Stomach (tissue), 9 donors: Measurements from ENCODE around the gene OLIG2. TPM values are rescaled to one million over a fixed set of nuclear protein-coding genes. Genes with fewer than 3 reads are reported as not detected.

Experiments used
- DNase-seq, 2 donors: peaks; one replicate each; pipeline versions ENCODE4 v3.0.0 to v3.0.0-alpha.2; 2013 to 2019
- H3K27ac ChIP-seq, 5 donors: fragments of 200-600 bp in 4 of 5; sonication (generic) in 4 of 5; one replicate each; pipeline ENCODE4 v1.5.1; 2013 to 2019; ENCODE audit warnings: mild to moderate bottlenecking in 1 of 5, moderate library complexity in 1 of 5
- H3K27me3 ChIP-seq, 3 donors: fragments of 200-600 bp; sonication (generic); one replicate each; pipeline ENCODE4 v1.5.1; 2017 to 2019; ENCODE audit warnings: mixed run types in 1 of 3
- H3K36me3 ChIP-seq, 4 donors: fragments of 200-600 bp; sonication (generic); 1 replicate in 3 of 4; 2 replicates in 1 of 4; pipeline ENCODE4 v1.5.1; 2016 to 2019
- H3K4me1 ChIP-seq, 4 donors: fragments of 200-600 bp; sonication (generic); one replicate each; pipeline ENCODE4 v1.5.1; 2016 to 2019
- H3K4me3 ChIP-seq, 4 donors: fragments of 200-600 bp; sonication (generic) in 3 of 4; one replicate each; pipeline ENCODE4 v1.5.1; 2016 to 2019; ENCODE audit warnings: mild to moderate bottlenecking in 1 of 4
- H3K9me3 ChIP-seq, 4 donors: fragments of 200-600 bp; sonication (generic); one replicate each; pipeline ENCODE4 v1.5.1; 2016 to 2019
- EP300 ChIP-seq: sonication (generic); formaldehyde crosslinking; IDR thresholded peaks from one replicate; pipeline ENCODE4 v1.6.1; 2017; ENCODE audit warnings: antibody characterized with exemption
- POLR2A ChIP-seq, 4 donors: fragments of 450-650 bp; IDR thresholded peaks; one replicate each; pipeline ENCODE4 v1.6.1; 2016; ENCODE audit warnings: antibody characterized with exemption in 4 of 4, control low read depth in 2 of 4, mild to moderate bottlenecking in 1 of 4, moderate library complexity in 1 of 4
- POLR2AphosphoS5 ChIP-seq, 3 donors: sonication (generic); formaldehyde crosslinking; IDR thresholded peaks; one replicate each; pipeline ENCODE4 v1.6.1; 2016; ENCODE audit warnings: antibody characterized with exemption in 3 of 3
- whole genome bisulfite sequencing, 5 donors: extraction: QIAGEN DNeasy Blood & Tissue Kit in 3 of 5; methylation state at CpG; one replicate each; pipeline versions ENCODE4 v1.1.5 to v1.1.7; 2013 to 2018; 5-methylcytosine and 5-hydroxymethylcytosine counted together
- intact Hi-C: fragments of 100-400 bp; cut with DNase I; formaldehyde crosslinking; loops from one replicate; pipeline ENCODE4 v1.15.1; 2023; ENCODE audit warnings: low total_unique reads
- polyA plus RNA-seq, 3 donors: library from polyadenylated mRNA; stranded (reverse); fragments of 200-250 nt; gene quantifications; one replicate each; pipeline ENCODE4 v1.2.3, GENCODE V29; 2013
- total RNA-seq, 5 donors: library from RNA; depleted of rRNA; stranded (reverse); fragments of >200 nt; gene quantifications; one replicate each; pipeline versions ENCODE4 v1.1.0 to v1.2.3, GENCODE V29; 2014 to 2016
- TF ChIP-seq, protein P1 (sequence below), 7 experiments: fragments of 450-650 bp in 4 of 7; fragments of 200-600 bp in 3 of 7; sonication (generic) in 3 of 7; IDR thresholded peaks; one replicate each; pipeline ENCODE4 v1.5.1; 2016 to 2019; ENCODE audit warnings: antibody characterized with exemption in 7 of 7, control low read depth in 2 of 7, mild to moderate bottlenecking in 1 of 7
- donor health status: healthy with polysubstance abuse.
- donor health status: Bipolar disorder and iron deficiency.
- donor health status: healthy.

Gene OLIG2
- total and polyA plus RNA-seq, 8 donors = not detected

- no peak for TF ChIP-seq EP300
- TF ChIP-seq, protein P1, sequence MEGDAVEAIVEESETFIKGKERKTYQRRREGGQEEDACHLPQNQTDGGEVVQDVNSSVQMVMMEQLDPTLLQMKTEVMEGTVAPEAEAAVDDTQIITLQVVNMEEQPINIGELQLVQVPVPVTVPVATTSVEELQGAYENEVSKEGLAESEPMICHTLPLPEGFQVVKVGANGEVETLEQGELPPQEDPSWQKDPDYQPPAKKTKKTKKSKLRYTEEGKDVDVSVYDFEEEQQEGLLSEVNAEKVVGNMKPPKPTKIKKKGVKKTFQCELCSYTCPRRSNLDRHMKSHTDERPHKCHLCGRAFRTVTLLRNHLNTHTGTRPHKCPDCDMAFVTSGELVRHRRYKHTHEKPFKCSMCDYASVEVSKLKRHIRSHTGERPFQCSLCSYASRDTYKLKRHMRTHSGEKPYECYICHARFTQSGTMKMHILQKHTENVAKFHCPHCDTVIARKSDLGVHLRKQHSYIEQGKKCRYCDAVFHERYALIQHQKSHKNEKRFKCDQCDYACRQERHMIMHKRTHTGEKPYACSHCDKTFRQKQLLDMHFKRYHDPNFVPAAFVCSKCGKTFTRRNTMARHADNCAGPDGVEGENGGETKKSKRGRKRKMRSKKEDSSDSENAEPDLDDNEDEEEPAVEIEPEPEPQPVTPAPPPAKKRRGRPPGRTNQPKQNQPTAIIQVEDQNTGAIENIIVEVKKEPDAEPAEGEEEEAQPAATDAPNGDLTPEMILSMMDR (IDR thresholded peaks at IDR 0.05) = no peak
- TF ChIP-seq POLR2AphosphoS5 (IDR thresholded peaks at IDR 0.05) = no peak
- no peak for TF ChIP-seq POLR2A (IDR thresholded peaks at IDR 0.05)
- Histone ChIP-seq H3K27me3 (peaks cover 68 to 100% (median 95%) of the 10 kb centered on the region in 3 donors), H3K27ac (no peak overlapping the region), H3K4me1 (peaks cover 7 to 70% (median 52%) of the 10 kb centered on the region in 4 donors), H3K36me3 (no peaks in the 10 kb centered on the region), H3K4me3 (peak overlapping the region in 2 of 4 donors; percentile 8 to 9), H3K9me3 (no peaks in the 10 kb centered on the region)
- no peak for DNase-seq
- 2 to 3% (median 2%) methylated on average over 32 to 52 of the region's 52 CpGs for WGBS, 5 donors
- intact Hi-C loops = no loop called here
Measured at GRCh38 chr21:33022828-33023573, 2.7 kb upstream of the OLIG2 start.

- intact Hi-C loops = no loop called here
- no peak overlapping the region for H3K27ac ChIP-seq
- peaks cover 7 to 77% (median 56%) of the 10 kb centered on the region in 4 donors for H3K4me1 ChIP-seq
- no peak for DNase-seq
- H3K9me3 ChIP-seq = no peaks in the 10 kb centered on the region
- WGBS, 5 donors = 4 to 8% (median 5%) methylated on average over 43 to 49 of the region's 49 CpGs
- H3K4me3 ChIP-seq = peak overlapping the region in 2 of 4 donors; percentile 8 to 9
- no peaks in the 10 kb centered on the region for H3K36me3 ChIP-seq
- TF ChIP-seq POLR2AphosphoS5 (IDR thresholded peaks at IDR 0.05) (no peak), EP300 (no peak), POLR2A (IDR thresholded peaks at IDR 0.05) (no peak)
- TF ChIP-seq, protein P1 (IDR thresholded peaks at IDR 0.05) = no peak
- peaks cover 74 to 100% (median 100%) of the 10 kb centered on the region in 3 donors for H3K27me3 ChIP-seq
Measured at GRCh38 chr21:33023574-33024200, 2.0 kb upstream of the OLIG2 start.

DNA sequence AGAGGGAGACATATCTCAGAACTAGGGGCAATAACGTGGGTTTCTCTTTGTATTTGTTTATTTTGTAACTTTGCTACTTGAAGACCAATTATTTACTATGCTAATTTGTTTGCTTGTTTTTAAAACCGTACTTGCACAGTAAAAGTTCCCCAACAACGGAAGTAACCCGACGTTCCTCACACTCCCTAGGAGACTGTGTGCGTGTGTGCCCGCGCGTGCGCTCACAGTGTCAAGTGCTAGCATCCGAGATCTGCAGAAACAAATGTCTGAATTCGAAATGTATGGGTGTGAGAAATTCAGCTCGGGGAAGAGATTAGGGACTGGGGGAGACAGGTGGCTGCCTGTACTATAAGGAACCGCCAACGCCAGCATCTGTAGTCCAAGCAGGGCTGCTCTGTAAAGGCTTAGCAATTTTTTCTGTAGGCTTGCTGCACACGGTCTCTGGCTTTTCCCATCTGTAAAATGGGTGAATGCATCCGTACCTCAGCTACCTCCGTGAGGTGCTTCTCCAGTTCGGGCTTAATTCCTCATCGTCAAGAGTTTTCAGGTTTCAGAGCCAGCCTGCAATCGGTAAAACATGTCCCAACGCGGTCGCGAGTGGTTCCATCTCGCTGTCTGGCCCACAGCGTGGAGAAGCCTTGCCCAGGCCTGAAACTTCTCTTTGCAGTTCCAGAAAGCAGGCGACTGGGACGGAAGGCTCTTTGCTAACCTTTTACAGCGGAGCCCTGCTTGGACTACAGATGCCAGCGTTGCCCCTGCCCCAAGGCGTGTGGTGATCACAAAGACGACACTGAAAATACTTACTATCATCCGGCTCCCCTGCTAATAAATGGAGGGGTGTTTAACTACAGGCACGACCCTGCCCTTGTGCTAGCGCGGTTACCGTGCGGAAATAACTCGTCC is 1.3 kb upstream of the OLIG2 start:
- Histone ChIP-seq H3K27ac (no peak overlapping the region), H3K4me1 (peaks cover 12 to 82% (median 62%) of the 10 kb centered on the region in 4 donors), H3K4me3 (peak overlapping the region in 2 of 4 donors; percentile 8 to 9), H3K36me3 (no peaks in the 10 kb centered on the region), H3K27me3 (peaks cover 82 to 100% (median 100%) of the 10 kb centered on the region in 3 donors), H3K9me3 (no peaks in the 10 kb centered on the region)
- no peak for DNase-seq
- intact Hi-C loops = no loop called here
- 6 to 9% (median 8%) methylated on average over 40 of the region's 40 CpGs for WGBS, 5 donors
- TF ChIP-seq POLR2A (IDR thresholded peaks at IDR 0.05) = no peak
- no peak for TF ChIP-seq POLR2AphosphoS5 (IDR thresholded peaks at IDR 0.05)
- TF ChIP-seq EP300 = no peak
- TF ChIP-seq, protein P1 (IDR thresholded peaks at IDR 0.05) = no peak

DNA sequence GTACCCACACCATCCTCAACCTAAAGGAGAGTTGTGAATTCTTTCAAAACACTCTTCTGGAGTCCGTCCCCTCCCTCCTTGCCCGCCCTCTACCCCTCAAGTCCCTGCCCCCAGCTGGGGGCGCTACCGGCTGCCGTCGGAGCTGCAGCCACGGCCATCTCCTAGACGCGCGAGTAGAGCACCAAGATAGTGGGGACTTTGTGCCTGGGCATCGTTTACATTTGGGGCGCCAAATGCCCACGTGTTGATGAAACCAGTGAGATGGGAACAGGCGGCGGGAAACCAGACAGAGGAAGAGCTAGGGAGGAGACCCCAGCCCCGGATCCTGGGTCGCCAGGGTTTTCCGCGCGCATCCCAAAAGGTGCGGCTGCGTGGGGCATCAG is 638 bp upstream of the OLIG2 start:
- intact Hi-C loops = no loop called here
- 3 to 9% (median 4%) methylated on average over 19 to 22 of the region's 22 CpGs for WGBS, 5 donors
- no peaks in the 10 kb centered on the region for H3K9me3 ChIP-seq
- TF ChIP-seq, protein P1 (IDR thresholded peaks at IDR 0.05) = no peak
- TF ChIP-seq EP300 = no peak
- H3K27me3 ChIP-seq = peaks cover 76 to 100% (median 100%) of the 10 kb centered on the region in 3 donors
- H3K4me3 ChIP-seq = no peak overlapping the region
- peaks cover 7 to 80% (median 57%) of the 10 kb centered on the region in 4 donors for H3K4me1 ChIP-seq
- H3K27ac ChIP-seq = no peak overlapping the region
- no peak for DNase-seq
- H3K36me3 ChIP-seq = no peaks in the 10 kb centered on the region
